SK-N-SH (cell line): ENCODE results near the gene EP400. TPM values are rescaled to one million over a fixed set of nuclear protein-coding genes. Genes with fewer than 3 reads are reported as not detected.

Experiments
- CTCF ChIA-PET: fragments of 300-600, 350-600 bp; formaldehyde crosslinking; extraction: SDS; loops from one replicate; lab custom pipeline; 2021; lab: Yijun Ruan, JAX
- POLR2A ChIA-PET: fragments of 350-600 bp; sonication (Branson Sonifier 250); formaldehyde crosslinking; extraction: SDS; loops from one replicate; lab custom pipeline; 2020; ENCODE audit warnings: antibody characterized with exemption, inconsistent platforms; lab: Yijun Ruan, JAX
- DNase-seq: peaks from one replicate; pipeline ENCODE4 v3.0.0; 2012
- H2AFZ ChIP-seq: fragments of 200-600 bp; sonication (generic); 2 replicates; pipeline ENCODE4 v1.8.1; 2016; ENCODE audit warnings: antibody characterized with exemption, mild to moderate bottlenecking, low read depth
- H3F3A ChIP-seq: fragments of 200-600 bp; sonication (generic); replicated peaks from 2 replicates; pipeline ENCODE3; 2016; ENCODE audit warnings: antibody characterized with exemption, mild to moderate bottlenecking; ENCODE audit not compliant: insufficient read depth
- H3K27ac ChIP-seq, 2 experiments: fragments of 200-500 bp in 1 of 2; fragments of 200-600 bp in 1 of 2; sonication (Bioruptor generic) in 1 of 2; sonication (generic), shearing (Covaris generic) in 1 of 2; 2 replicates each; pipeline versions ENCODE4 v1.5.1 to v1.6.1; 2014 to 2016; ENCODE audit warnings: low read depth in 2 of 2, inconsistent platforms in 1 of 2, low read length in 1 of 2, mild to moderate bottlenecking in 1 of 2, mixed read lengths in 1 of 2
- H3K27me3 ChIP-seq: fragments of 200-600 bp; sonication (generic), shearing (Covaris generic); 2 replicates; pipeline ENCODE4 v1.6.1; 2016; ENCODE audit warnings: mixed run types; ENCODE audit not compliant: insufficient read depth
- H3K36me3 ChIP-seq, 2 experiments: fragments of 200-500 bp in 1 of 2; fragments of 200-600 bp in 1 of 2; sonication (Bioruptor generic) in 1 of 2; sonication (generic) in 1 of 2; replicated peaks in 1 of 2; 2 replicates each; pipeline versions ENCODE3 to v1.5.1; 2014 to 2016; ENCODE audit warnings: low read length in 1 of 2, mild to moderate bottlenecking in 1 of 2; ENCODE audit not compliant: insufficient read depth in 2 of 2, control insufficient read depth in 1 of 2
- H3K4me1 ChIP-seq, 2 experiments: fragments of 200-500 bp in 1 of 2; fragments of 200-600 bp in 1 of 2; sonication (Bioruptor generic) in 1 of 2; sonication (generic), shearing (Covaris generic) in 1 of 2; 2 replicates each; pipeline versions ENCODE4 v1.5.1 to v1.6.1; 2014 to 2016; ENCODE audit warnings: low read depth in 1 of 2, low read length in 1 of 2, mixed run types in 1 of 2; ENCODE audit not compliant: insufficient read depth in 2 of 2, control insufficient read depth in 1 of 2
- H3K4me2 ChIP-seq: fragments of 200-600 bp; sonication (generic), shearing (Covaris generic); 2 replicates; pipeline ENCODE4 v1.6.1; 2017; ENCODE audit warnings: mixed run types
- H3K4me3 ChIP-seq, 2 experiments: fragments of 200-500 bp in 1 of 2; fragments of 200-600 bp in 1 of 2; sonication (Bioruptor generic) in 1 of 2; sonication (generic), shearing (Covaris generic) in 1 of 2; 2 replicates each; pipeline versions ENCODE4 v1.5.1 to v1.8.1; 2014 to 2016; ENCODE audit warnings: low read depth in 2 of 2, inconsistent platforms in 1 of 2, low read length in 1 of 2, mild to moderate bottlenecking in 1 of 2, mixed read lengths in 1 of 2, moderate library complexity in 1 of 2
- H3K79me2 ChIP-seq: fragments of 200-600 bp; sonication (generic); 2 replicates; pipeline ENCODE4 v1.8.1; 2017; ENCODE audit warnings: mild to moderate bottlenecking; ENCODE audit not compliant: insufficient read depth
- H3K9ac ChIP-seq: fragments of 200-600 bp; sonication (generic); 2 replicates; pipeline ENCODE4 v1.6.1; 2017; ENCODE audit warnings: mixed run types
- H3K9me2 ChIP-seq: fragments of 200-600 bp; sonication (generic); 2 replicates; pipeline ENCODE4 v1.6.1; 2017; ENCODE audit warnings: mixed run types
- H3K9me3 ChIP-seq: fragments of 200-600 bp; sonication (generic); 2 replicates; pipeline ENCODE4 v1.6.1; 2017; ENCODE audit warnings: mixed run types, mild to moderate bottlenecking, moderate library complexity
- H4K20me1 ChIP-seq: fragments of 200-600 bp; sonication (generic); 2 replicates; pipeline ENCODE4 v1.6.1; 2017; ENCODE audit warnings: mild to moderate bottlenecking, mixed run types; ENCODE audit not compliant: insufficient read depth
- CHD2 ChIP-seq: fragments of 150-350 bp; IDR thresholded peaks from 2 replicates; pipeline ENCODE4 v1.6.1; 2018; ENCODE audit warnings: low read length; ENCODE audit not compliant: partially characterized antibody
- GABPA ChIP-seq: IDR thresholded peaks from 2 replicates; pipeline ENCODE4 v1.4.0; 2012; ENCODE audit warnings: low read depth, mild to moderate bottlenecking
- IRF3 ChIP-seq: fragments of 150-350 bp; IDR thresholded peaks from 2 replicates; pipeline ENCODE4 v1.6.1; 2016; ENCODE audit warnings: mild to moderate bottlenecking, low read depth, low read length
- JUND ChIP-seq: IDR thresholded peaks from 2 replicates; pipeline ENCODE4 v1.4.0; 2012
- MEF2A ChIP-seq: IDR thresholded peaks from 2 replicates; pipeline ENCODE4 v1.4.0; 2012; ENCODE audit warnings: low read depth, borderline replicate concordance
- POLR2AphosphoS5 ChIP-seq: IDR thresholded peaks from 2 replicates; pipeline ENCODE4 v1.6.1; 2012; ENCODE audit warnings: low read depth, low read length
- RCOR1 ChIP-seq: fragments of 150-350 bp; IDR thresholded peaks from 2 replicates; pipeline ENCODE4 v1.6.1; 2017; ENCODE audit warnings: antibody characterized with exemption, low read length
- RXRA ChIP-seq: IDR thresholded peaks from 2 replicates; pipeline ENCODE4 v1.4.0; 2012; ENCODE audit warnings: low read depth, mild to moderate bottlenecking, borderline replicate concordance
- SMC3 ChIP-seq: IDR thresholded peaks from 2 replicates; pipeline ENCODE4 v1.6.1; 2012; ENCODE audit warnings: low read depth, low read length, improper control_type of control experiment
- TAF1 ChIP-seq: IDR thresholded peaks from 2 replicates; pipeline ENCODE4 v1.6.1; 2012; ENCODE audit warnings: low read depth, mild to moderate bottlenecking, low read length, moderate library complexity, borderline replicate concordance
- WGBS: methylation state at CpG from one replicate; pipeline ENCODE4 v1.1.6; 2017; ENCODE audit warnings: low lambda C conversion rate; 5-methylcytosine and 5-hydroxymethylcytosine counted together
- polyA plus RNA-seq, 3 experiments: library from polyadenylated mRNA; depleted of rRNA; stranded (reverse); fragments of >200 nt; gene quantifications; 2 replicates each; pipeline ENCODE4 v1.2.3, GENCODE V29; 2012

Gene EP400
- polyA plus RNA-seq, 1 of the 3 experiments (the other 2 are of a cell fraction): 7.0 TPM

- Histone ChIP-seq H3K9ac (no peak overlapping the region), H3K4me1 (0 out of 4 replicates have a peak, but pooled peaks cover 0 to 4% of the 10 kb centered on the region in 2 experiments), H3K9me2 (no peaks in the 10 kb centered on the region), H3K27me3 (no peaks in the 10 kb centered on the region), H3K9me3 (no peaks in the 10 kb centered on the region), H3K4me2 (no peak overlapping the region), H4K20me1 (no peaks in the 10 kb centered on the region), H3F3A (no peaks in the 10 kb centered on the region), H3K4me3 (no peak overlapping the region), H3K79me2 (no peaks in the 10 kb centered on the region), H3K36me3 (peaks cover 42 to 69% of the 10 kb centered on the region in 2 experiments), H3K27ac (no peak overlapping the region), H2AFZ (no peak overlapping the region)
- ChIA-PET POLR2A (no interaction called here), CTCF (interaction anchor here (0.9 to 2.1 kb wide), 3 partner anchors 11 to 177 kb away, joined by 3 to 11 read pairs (median 7); no protein-coding TSS in a partner anchor)
- WGBS: 89% methylated on average over 18 of the region's 20 CpGs
- DNase-seq: no peak
- no peak for TF ChIP-seq GABPA
- TF ChIP-seq SMC3: no peak
- TF ChIP-seq CHD2: no peak
- no peak for TF ChIP-seq RCOR1
Observed at GRCh38 chr12:132012919-132013568, 63.3 kb downstream of the EP400 start.

- TF ChIP-seq TAF1 (no peak), RXRA (no peak), IRF3 (no peak), MEF2A (no peak), POLR2AphosphoS5 (no peak), JUND (no peak)
- TF ChIP-seq, all 33 proteins: peak for 0
- H3K9ac ChIP-seq: no peak overlapping the region
- H3K79me2 ChIP-seq: no peaks in the 10 kb centered on the region
- WGBS: 83% methylated on average over 18 of the region's 22 CpGs
- H3K4me3 ChIP-seq: no peak overlapping the region
- H3K9me3 ChIP-seq: no peaks in the 10 kb centered on the region
- POLR2A ChIA-PET: interaction anchor here (0.6 kb wide), 1 partner anchor 37 kb away, joined by 3 read pairs; no protein-coding TSS in a partner anchor
- no peak for DNase-seq
- no peaks in the 10 kb centered on the region for H3K27me3 ChIP-seq
- no peaks in the 10 kb centered on the region for H3F3A ChIP-seq
- H3K36me3 ChIP-seq: peaks cover 54 to 77% of the 10 kb centered on the region in 2 experiments
- no peak overlapping the region for H3K4me2 ChIP-seq
- CTCF ChIA-PET: no interaction called here
- H2AFZ ChIP-seq: no peak overlapping the region
- H3K27ac ChIP-seq: no peak overlapping the region
- 0 out of 4 replicates have a peak, but pooled peaks cover 0 to 4% of the 10 kb centered on the region in 2 experiments for H3K4me1 ChIP-seq
- no peaks in the 10 kb centered on the region for H3K9me2 ChIP-seq
- no peaks in the 10 kb centered on the region for H4K20me1 ChIP-seq
Observed at GRCh38 chr12:132014092-132014914, 64.6 kb downstream of the EP400 start.
